Upper lobe of left lung (tissue), 6 donors: Measurements from ENCODE around the gene PRR30. TPM values are rescaled to one million over a fixed set of nuclear protein-coding genes. Genes with fewer than 3 reads are reported as not detected.

Source experiments
- ATAC-seq, 2 donors: fragments of 200-7000 bp; cut with Tn5 transposase; one replicate each; pipeline ENCODE4 v1.9.1; 2022; ENCODE audit warnings: mild to moderate bottlenecking in 2 of 2, moderate library complexity in 2 of 2; ENCODE audit not compliant: low FRiP score in 2 of 2
- DNase-seq, 2 donors: peaks; one replicate each; pipeline ENCODE4 v3.0.0-alpha.2; 2019 to 2020
- H3K27ac ChIP-seq, 4 donors: fragments of 200-600 bp; sonication (generic); one replicate each; pipeline ENCODE4 v1.5.1; 2016 to 2019
- H3K27me3 ChIP-seq, 4 donors: fragments of 200-600 bp; sonication (generic); one replicate each; pipeline ENCODE4 v1.5.1; 2017 to 2019
- H3K36me3 ChIP-seq, 4 donors: fragments of 200-600 bp; sonication (generic); one replicate each; pipeline ENCODE4 v1.5.1; 2016 to 2019
- H3K4me1 ChIP-seq, 4 donors: fragments of 200-600 bp; sonication (generic); one replicate each; pipeline ENCODE4 v1.5.1; 2018 to 2019
- H3K4me3 ChIP-seq, 4 donors: fragments of 200-600 bp; sonication (generic); one replicate each; pipeline ENCODE4 v1.5.1; 2017 to 2019; ENCODE audit warnings: mild to moderate bottlenecking in 2 of 4, moderate library complexity in 1 of 4
- H3K9me3 ChIP-seq, 4 donors: fragments of 200-600 bp; sonication (generic); one replicate each; pipeline ENCODE4 v1.5.1; 2018 to 2019
- CTCF ChIP-seq, 6 experiments: fragments of 450-650 bp in 4 of 6; fragments of 200-600 bp in 2 of 6; sonication (generic) in 2 of 6; IDR thresholded peaks; one replicate each; pipeline ENCODE4 v1.5.1; 2016 to 2019; ENCODE audit warnings: antibody characterized with exemption in 6 of 6
- EP300 ChIP-seq, 4 donors: sonication (generic); formaldehyde crosslinking; IDR thresholded peaks; one replicate each; pipeline ENCODE4 v1.5.1; 2017; ENCODE audit warnings: antibody characterized with exemption in 4 of 4, control low read depth in 2 of 4
- POLR2A ChIP-seq, 4 donors: fragments of 450-650 bp; IDR thresholded peaks; one replicate each; pipeline ENCODE4 v1.5.1; 2016 to 2017; ENCODE audit warnings: antibody characterized with exemption in 4 of 4, mild to moderate bottlenecking in 2 of 4
- POLR2AphosphoS5 ChIP-seq, 2 donors: sonication (generic); formaldehyde crosslinking; IDR thresholded peaks; one replicate each; pipeline ENCODE4 v1.5.1; 2017; ENCODE audit warnings: antibody characterized with exemption in 2 of 2
- WGBS, 2 donors: methylation state at CpG; one replicate each; pipeline ENCODE4 v1.1.5; 2017 to 2018; 5-methylcytosine and 5-hydroxymethylcytosine counted together
- total RNA-seq, 6 donors: library from RNA; depleted of rRNA in 4 of 6; stranded (reverse); fragments of >200 nt in 4 of 6; gene quantifications; one replicate each; pipeline versions ENCODE4 v1.1.0 to v1.2.1, GENCODE V29; 2016 to 2021
- donor health status: DM: no; HTN: no; CAD: no; lungs with moderate emphysema.
- donor health status: DM: no; HTN: yes; CAD: no; lungs with severe emphysema.

Gene PRR30
- total RNA-seq, 6 donors from 2014 or later, result not detected

GRCh38 chr2:27149570-27150405, 10.6 kb upstream of the PRR30 start:
- Histone ChIP-seq H3K27ac (no peak overlapping the region), H3K4me3 (no peak overlapping the region), H3K9me3 (no peaks in the 10 kb centered on the region), H3K4me1 (no peaks in the 10 kb centered on the region), H3K27me3 (no peaks in the 10 kb centered on the region), H3K36me3 (no peaks in the 10 kb centered on the region)
- 89% methylated on average over 7 to 29 of the region's 29 CpGs for WGBS, 2 donors
- DNase-seq (peak in 1 of 2 donors; percentile 80), ATAC-seq (peak in 1 of 2 donors; percentile 13)
- TF ChIP-seq POLR2AphosphoS5 (IDR thresholded peaks at IDR 0.05) (no peak), CTCF (IDR thresholded peaks at IDR 0.05) (no peak), EP300 (IDR thresholded peaks at IDR 0.05) (no peak), POLR2A (IDR thresholded peaks at IDR 0.05) (no peak)

GRCh38 chr2:27148801-27149439, 9.7 kb upstream of the PRR30 start, which contains the start of gene TCF23:
TSS of gene TCF23 (plus strand) at chr2:27149004. CDS start at chr2:27149134, 130 bp downstream.
- Histone ChIP-seq H3K27ac (no peak within 1 kb of the TSS), H3K9me3 (no peaks in the 10 kb centered on the region), H3K4me1 (no peaks in the 10 kb centered on the region), H3K36me3 (no peaks in the 10 kb centered on the region), H3K4me3 (no peak within 1 kb of the TSS), H3K27me3 (no peaks in the 10 kb centered on the region)
- TF ChIP-seq POLR2A (IDR thresholded peaks at IDR 0.05) (no peak), EP300 (IDR thresholded peaks at IDR 0.05) (no peak), CTCF (IDR thresholded peaks at IDR 0.05) (no peak)
- 68 to 77% methylated on average over 4 to 12 of the region's 12 CpGs for WGBS, 2 donors
- DNase-seq, result no peak
- peak in 1 of 2 donors; percentile 50 for ATAC-seq

GRCh38 chr2:27147935-27148334, 8.7 kb upstream of the PRR30 start:
- Histone ChIP-seq H3K4me3 (no peak overlapping the region), H3K36me3 (no peaks in the 10 kb centered on the region), H3K4me1 (no peaks in the 10 kb centered on the region), H3K9me3 (no peaks in the 10 kb centered on the region), H3K27ac (no peak overlapping the region), H3K27me3 (no peaks in the 10 kb centered on the region)
- ATAC-seq, result no peak
- DNase-seq, result no peak
- TF ChIP-seq CTCF (IDR thresholded peaks at IDR 0.05) (no peak), EP300 (IDR thresholded peaks at IDR 0.05) (no peak), POLR2A (IDR thresholded peaks at IDR 0.05) (no peak), POLR2AphosphoS5 (IDR thresholded peaks at IDR 0.05) (no peak)
- 88 to 94% methylated on average over 8 of the region's 8 CpGs for WGBS, 2 donors

GRCh38 chr2:27145682-27146081, 6.5 kb upstream of the PRR30 start:
- ATAC-seq, result no peak

More at GRCh38 chr2:27145682-27146081, 6.5 kb upstream of the PRR30 start:
- 79 to 86% methylated on average over 2 of the region's 2 CpGs for WGBS, 2 donors
- H3K27me3 ChIP-seq, result no peaks in the 10 kb centered on the region
- H3K4me1 ChIP-seq, result no peaks in the 10 kb centered on the region
- H3K27ac ChIP-seq, result no peak overlapping the region
- no peak overlapping the region for H3K4me3 ChIP-seq
- no peak for DNase-seq
- no peaks in the 10 kb centered on the region for H3K36me3 ChIP-seq
- TF ChIP-seq EP300 (IDR thresholded peaks at IDR 0.05) (no peak), POLR2AphosphoS5 (IDR thresholded peaks at IDR 0.05) (no peak), POLR2A (IDR thresholded peaks at IDR 0.05) (no peak), CTCF (IDR thresholded peaks at IDR 0.05) (no peak)
- no peaks in the 10 kb centered on the region for H3K9me3 ChIP-seq
